Activated T-helper 2 cell treated with anti-CD3 and anti-CD28 coated beads, Interferon-gamma antibody, Interleukin-2, Interleukin-4, amounts not matched to agents 10 μg/mL and 5 μg/mL and 100 μg/mL, durations not matched to agents 14 hours and 24 hours and 36 hours (primary cell): ENCODE results near the gene SDK2. TPM values are rescaled to one million over a fixed set of nuclear protein-coding genes. Genes with fewer than 3 reads are reported as not detected.

Experiments used
- DNase-seq: peaks from one replicate; pipeline ENCODE4 v3.0.0; 2021; ENCODE audit warnings: low spot score
- H3K27ac Mint-ChIP-seq: one replicate; pipeline ENCODE4 v1.8.0; 2021; ENCODE audit warnings: mixed read lengths
- H3K27me3 Mint-ChIP-seq: one replicate; pipeline ENCODE4 v1.8.0; 2021; ENCODE audit warnings: low read depth, mixed read lengths
- H3K36me3 Mint-ChIP-seq: one replicate; pipeline ENCODE4 v1.8.0; 2021; ENCODE audit warnings: low read depth, mixed read lengths
- H3K4me1 Mint-ChIP-seq: one replicate; pipeline ENCODE4 v1.8.0; 2021; ENCODE audit warnings: low read depth, mixed read lengths
- H3K4me3 Mint-ChIP-seq: one replicate; pipeline ENCODE4 v1.8.0; 2021; ENCODE audit warnings: low read depth, mild to moderate bottlenecking, moderate library complexity, mixed read lengths
- H3K9me3 Mint-ChIP-seq: one replicate; pipeline ENCODE4 v1.8.0; 2021; ENCODE audit warnings: mixed read lengths
- intact Hi-C: fragments of 100-400 bp; cut with micrococcal nuclease; formaldehyde crosslinking; loops from one replicate; pipeline ENCODE4 v1.15.1; 2023
- total RNA-seq: library from RNA; stranded (reverse); gene quantifications from 2 replicates; pipeline ENCODE4 v1.2.3, GENCODE V29; 2022

Gene SDK2
- total RNA-seq, 1 donor from 2014 or later, result 0.07 TPM

- intact Hi-C loops, result no loop called here
- Mint-ChIP-seq H3K36me3 (no peaks in the 10 kb centered on the region), H3K4me1 (peaks cover 2% of the 10 kb centered on the region), H3K27ac (no peak overlapping the region), H3K4me3 (no peak overlapping the region), H3K27me3 (peaks cover 5% of the 10 kb centered on the region), H3K9me3 (no peaks in the 10 kb centered on the region)
- DNase-seq, result no peak
Observed at GRCh38 chr17:73300392-73300791, 343.9 kb downstream of the SDK2 start.

GRCh38 chr17:73297934-73298861, 346.0 kb downstream of the SDK2 start:
- H3K27ac Mint-ChIP-seq, result no peak overlapping the region
- no peaks in the 10 kb centered on the region for H3K9me3 Mint-ChIP-seq
- H3K36me3 Mint-ChIP-seq, result no peaks in the 10 kb centered on the region
- intact Hi-C loops, result no loop called here
- no peak for DNase-seq
- H3K27me3 Mint-ChIP-seq, result peaks cover 5% of the 10 kb centered on the region
- no peak overlapping the region for H3K4me3 Mint-ChIP-seq
- peaks cover 2% of the 10 kb centered on the region for H3K4me1 Mint-ChIP-seq

- no peaks in the 10 kb centered on the region for H3K9me3 Mint-ChIP-seq
- peaks cover 5% of the 10 kb centered on the region for H3K27me3 Mint-ChIP-seq
- intact Hi-C loops, result no loop called here
Observed at GRCh38 chr17:73293480-73293911, 350.7 kb downstream of the SDK2 start.

GRCh38 chr17:73293031-73293430, 351.2 kb downstream of the SDK2 start:
- Mint-ChIP-seq H3K27ac (no peak overlapping the region), H3K36me3 (no peaks in the 10 kb centered on the region), H3K4me3 (no peak overlapping the region), H3K9me3 (no peaks in the 10 kb centered on the region), H3K27me3 (peaks cover 1% of the 10 kb centered on the region), H3K4me1 (peaks cover 13% of the 10 kb centered on the region)
- intact Hi-C loops, result no loop called here
- DNase-seq, result no peak

More at GRCh38 chr17:73293480-73293911, 350.7 kb downstream of the SDK2 start:
- Mint-ChIP-seq H3K27ac (no peak overlapping the region), H3K4me3 (no peak overlapping the region), H3K4me1 (peaks cover 14% of the 10 kb centered on the region), H3K36me3 (no peaks in the 10 kb centered on the region)
- no peak for DNase-seq

GRCh38 chr17:73292031-73292531, 352.2 kb downstream of the SDK2 start:
- no peak overlapping the region for H3K27ac Mint-ChIP-seq
- H3K4me1 Mint-ChIP-seq, result peaks cover 12% of the 10 kb centered on the region
- H3K36me3 Mint-ChIP-seq, result no peaks in the 10 kb centered on the region
- no peaks in the 10 kb centered on the region for H3K27me3 Mint-ChIP-seq
- intact Hi-C loops, result no loop called here
- H3K4me3 Mint-ChIP-seq, result no peak overlapping the region
- no peak for DNase-seq
- H3K9me3 Mint-ChIP-seq, result no peaks in the 10 kb centered on the region

- intact Hi-C loops, result no loop called here
- H3K27me3 Mint-ChIP-seq, result no peaks in the 10 kb centered on the region
- no peaks in the 10 kb centered on the region for H3K36me3 Mint-ChIP-seq
- DNase-seq, result no peak
- no peaks in the 10 kb centered on the region for H3K9me3 Mint-ChIP-seq
- no peak overlapping the region for H3K4me3 Mint-ChIP-seq
- H3K4me1 Mint-ChIP-seq, result peaks cover 12% of the 10 kb centered on the region
- H3K27ac Mint-ChIP-seq, result no peak overlapping the region
Observed at GRCh38 chr17:73291260-73291801, 352.9 kb downstream of the SDK2 start.

GRCh38 chr17:73290399-73291259, 353.6 kb downstream of the SDK2 start:
- Mint-ChIP-seq H3K36me3 (no peaks in the 10 kb centered on the region), H3K27me3 (no peaks in the 10 kb centered on the region), H3K27ac (no peak overlapping the region), H3K4me3 (no peak overlapping the region), H3K9me3 (no peaks in the 10 kb centered on the region), H3K4me1 (peaks cover 12% of the 10 kb centered on the region)
- intact Hi-C loops, result no loop called here
- no peak for DNase-seq

- Mint-ChIP-seq H3K4me1 (peaks cover 12% of the 10 kb centered on the region), H3K4me3 (no peak overlapping the region), H3K36me3 (no peaks in the 10 kb centered on the region), H3K27ac (no peak overlapping the region), H3K27me3 (no peaks in the 10 kb centered on the region), H3K9me3 (no peaks in the 10 kb centered on the region)
- intact Hi-C loops, result no loop called here
- no peak for DNase-seq
Observed at GRCh38 chr17:73289549-73290254, 354.5 kb downstream of the SDK2 start.

GRCh38 chr17:73288534-73289302, 355.5 kb downstream of the SDK2 start:
- Mint-ChIP-seq H3K27me3 (no peaks in the 10 kb centered on the region), H3K9me3 (no peaks in the 10 kb centered on the region), H3K36me3 (no peaks in the 10 kb centered on the region), H3K27ac (no peak overlapping the region), H3K4me1 (peaks cover 12% of the 10 kb centered on the region), H3K4me3 (no peak overlapping the region)
- DNase-seq, result no peak
- intact Hi-C loops, result no loop called here

- no peaks in the 10 kb centered on the region for H3K27me3 Mint-ChIP-seq
- no peaks in the 10 kb centered on the region for H3K36me3 Mint-ChIP-seq
Observed at GRCh38 chr17:73286863-73287296, 357.4 kb downstream of the SDK2 start.

GRCh38 chr17:73285916-73286862, 358.1 kb downstream of the SDK2 start:
- Mint-ChIP-seq H3K27me3 (no peaks in the 10 kb centered on the region), H3K4me3 (no peak overlapping the region), H3K4me1 (peaks cover 9% of the 10 kb centered on the region), H3K36me3 (no peaks in the 10 kb centered on the region), H3K27ac (no peak overlapping the region), H3K9me3 (no peaks in the 10 kb centered on the region)
- DNase-seq, result no peak
- intact Hi-C loops, result no loop called here

More at GRCh38 chr17:73286863-73287296, 357.4 kb downstream of the SDK2 start:
- Mint-ChIP-seq H3K4me3 (no peak overlapping the region), H3K27ac (no peak overlapping the region), H3K9me3 (no peaks in the 10 kb centered on the region), H3K4me1 (peaks cover 12% of the 10 kb centered on the region)
- DNase-seq, result no peak
- intact Hi-C loops, result no loop called here
